Neuronal stem cell (in vitro differentiated cells): ENCODE measurements around the gene ICOS. TPM values are rescaled to one million over a fixed set of nuclear protein-coding genes. Genes with fewer than 3 reads are reported as not detected.

Experiments used
- DNase-seq: peaks from one replicate; pipeline ENCODE4 v3.0.0-alpha.2; 2013; ENCODE audit warnings: low spot score
- H2AFZ ChIP-seq: one replicate; pipeline ENCODE4 v1.6.1; 2013; ENCODE audit warnings: mild to moderate bottlenecking, low read length, inconsistent platforms
- H2AK5ac ChIP-seq: 2 replicates; pipeline ENCODE4 v1.6.1; 2013; ENCODE audit warnings: low read depth, mild to moderate bottlenecking, inconsistent platforms, low read length, moderate library complexity, mixed read lengths
- H2BK120ac ChIP-seq: 2 replicates; pipeline ENCODE4 v1.6.1; 2013; ENCODE audit warnings: low read depth, mild to moderate bottlenecking, inconsistent platforms, low read length, moderate library complexity, mixed read lengths
- H2BK12ac ChIP-seq: one replicate; pipeline ENCODE4 v1.6.1; 2013; ENCODE audit warnings: low read length, inconsistent platforms
- H2BK15ac ChIP-seq: 2 replicates; pipeline ENCODE4 v1.6.1; 2013; ENCODE audit warnings: mild to moderate bottlenecking, low read length, inconsistent platforms, mixed read lengths
- H2BK5ac ChIP-seq: one replicate; pipeline ENCODE4 v1.6.1; 2013; ENCODE audit warnings: inconsistent platforms, mild to moderate bottlenecking, low read length, moderate library complexity
- H3K14ac ChIP-seq: one replicate; pipeline ENCODE4 v1.6.1; 2013; ENCODE audit warnings: low read length, inconsistent platforms
- H3K18ac ChIP-seq: 2 replicates; pipeline ENCODE4 v1.6.1; 2013; ENCODE audit warnings: low read length, inconsistent platforms
- H3K23ac ChIP-seq: 2 replicates; pipeline ENCODE4 v1.6.1; 2013; ENCODE audit warnings: low read depth, mild to moderate bottlenecking, mixed read lengths, low read length, inconsistent platforms; ENCODE audit not compliant: poor library complexity
- H3K27ac ChIP-seq: replicated peaks from 3 replicates; pipeline ENCODE4 v1.5.1; 2013; ENCODE audit warnings: low read length, inconsistent platforms
- H3K27me3 ChIP-seq, 3 experiments: 2 replicates each; pipeline ENCODE4 v1.6.1; 2013; ENCODE audit warnings: low read length in 3 of 3, mild to moderate bottlenecking in 2 of 3, inconsistent platforms in 1 of 3, low read depth in 1 of 3, mixed read lengths in 1 of 3, moderate library complexity in 1 of 3; ENCODE audit not compliant: control insufficient read depth in 3 of 3, insufficient read depth in 3 of 3
- H3K36me3 ChIP-seq, 2 donors: replicated peaks in 1 of 2; 2 replicates each; pipeline ENCODE4 v1.6.1; 2013; ENCODE audit warnings: low read length in 2 of 2; ENCODE audit not compliant: control insufficient read depth in 2 of 2, insufficient read depth in 2 of 2
- H3K4ac ChIP-seq: 2 replicates; pipeline ENCODE4 v1.6.1; 2013; ENCODE audit warnings: inconsistent platforms, mild to moderate bottlenecking, low read length, moderate library complexity
- H3K4me1 ChIP-seq, 2 donors: 1 replicate in 1 of 2; 2 replicates in 1 of 2; pipeline ENCODE4 v1.6.1; 2013; ENCODE audit warnings: low read length in 2 of 2, low read depth in 1 of 2; ENCODE audit not compliant: control insufficient read depth in 2 of 2, insufficient read depth in 1 of 2
- H3K4me2 ChIP-seq: one replicate; pipeline ENCODE4 v1.6.1; 2013; ENCODE audit warnings: mild to moderate bottlenecking, low read length, inconsistent platforms; ENCODE audit not compliant: insufficient read depth, poor library complexity, severe bottlenecking
- H3K4me3 ChIP-seq, 2 donors: 2 replicates each; pipeline ENCODE4 v1.5.1; 2013; ENCODE audit warnings: low read length in 2 of 2, mild to moderate bottlenecking in 2 of 2, inconsistent platforms in 1 of 2, moderate library complexity in 1 of 2
- H3K79me1 ChIP-seq: one replicate; pipeline ENCODE4 v1.6.1; 2013; ENCODE audit warnings: low read depth, mild to moderate bottlenecking, inconsistent platforms, low read length, moderate library complexity
- H3K9ac ChIP-seq: one replicate; pipeline ENCODE4 v1.6.1; 2013; ENCODE audit warnings: mild to moderate bottlenecking, low read depth, low read length, inconsistent platforms; ENCODE audit not compliant: poor library complexity
- H3K9me3 ChIP-seq, 2 donors: replicated peaks in 1 of 2; 2 replicates each; pipeline versions ENCODE3 to v1.6.1; 2013; ENCODE audit warnings: low read length in 2 of 2, mild to moderate bottlenecking in 2 of 2, inconsistent platforms in 1 of 2, low read depth in 1 of 2, mixed read lengths in 1 of 2, moderate library complexity in 1 of 2; ENCODE audit not compliant: control insufficient read depth in 2 of 2, insufficient read depth in 1 of 2
- H4K8ac ChIP-seq: one replicate; pipeline ENCODE4 v1.6.1; 2013; ENCODE audit warnings: low read depth, mild to moderate bottlenecking, inconsistent platforms, low read length, moderate library complexity
- H4K91ac ChIP-seq: one replicate; pipeline ENCODE4 v1.6.1; 2013; ENCODE audit warnings: low read length, low read depth, mild to moderate bottlenecking, inconsistent platforms; ENCODE audit not compliant: poor library complexity
- WGBS, 2 donors: extraction: QIAGEN DNeasy Blood & Tissue Kit; methylation state at CpG; one replicate each; pipeline ENCODE4 v1.1.7; 2013; ENCODE audit warnings: missing lambda C conversion rate in 2 of 2, mixed read lengths in 1 of 2; ENCODE audit not compliant: insufficient read length in 2 of 2, insufficient replicate concordance in 1 of 2; ENCODE audit errors: extremely low coverage in 2 of 2; 5-methylcytosine and 5-hydroxymethylcytosine counted together
- polyA plus RNA-seq, 2 experiments: library from polyadenylated mRNA; stranded (reverse); fragments of 200-250 nt; gene quantifications; one replicate each; pipeline ENCODE4 v1.2.3, GENCODE V29; 2013

Gene ICOS, protein sequence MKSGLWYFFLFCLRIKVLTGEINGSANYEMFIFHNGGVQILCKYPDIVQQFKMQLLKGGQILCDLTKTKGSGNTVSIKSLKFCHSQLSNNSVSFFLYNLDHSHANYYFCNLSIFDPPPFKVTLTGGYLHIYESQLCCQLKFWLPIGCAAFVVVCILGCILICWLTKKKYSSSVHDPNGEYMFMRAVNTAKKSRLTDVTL
- polyA plus RNA-seq (2013, experiment 1 of 2) = not detected
- polyA plus RNA-seq (2013, experiment 2 of 2) = not detected

DNA sequence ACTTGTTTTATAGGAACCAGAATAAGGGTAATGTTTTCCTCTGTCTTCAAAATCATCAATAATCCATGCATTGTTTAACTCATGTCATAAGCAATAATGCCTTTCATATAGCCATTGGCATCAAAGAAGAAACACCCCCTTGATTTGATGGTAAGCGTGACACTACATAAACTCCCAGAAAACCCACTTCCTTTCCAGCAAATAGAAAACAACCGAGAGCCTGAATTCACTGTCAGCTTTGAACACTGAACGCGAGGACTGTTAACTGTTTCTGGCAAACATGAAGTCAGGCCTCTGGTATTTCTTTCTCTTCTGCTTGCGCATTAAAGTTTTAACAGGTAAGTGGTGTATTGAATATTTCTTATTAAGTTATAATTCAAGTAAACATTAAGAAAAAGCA, at the start of gene ICOS:
Gene ICOS, plus strand, starts transcription at position 229 of the 400 bp plus-strand sequence. Its CDS starts 52 bp downstream, at position 281.
- Histone ChIP-seq H3K23ac (no peak within 1 kb of the TSS), H2AK5ac (no peak within 1 kb of the TSS), H3K9ac (no peak within 1 kb of the TSS), H2BK15ac (no peak within 1 kb of the TSS), H4K8ac (no peak within 1 kb of the TSS), H3K27me3 (no peaks in the 10 kb centered on the region), H2BK120ac (no peak within 1 kb of the TSS), H3K4me2 (no peak within 1 kb of the TSS), H3K9me3 (no peaks in the 10 kb centered on the region), H3K18ac (no peak within 1 kb of the TSS), H2BK5ac (no peak within 1 kb of the TSS), H4K91ac (no peak within 1 kb of the TSS), H2AFZ (no peak within 1 kb of the TSS), H3K27ac (no peak within 1 kb of the TSS), H2BK12ac (no peak within 1 kb of the TSS), H3K4ac (no peak within 1 kb of the TSS), H3K36me3 (no peaks in the 10 kb centered on the region), H3K14ac (no peak within 1 kb of the TSS), H3K79me1 (no peaks in the 10 kb centered on the region), H3K4me3 (no peak within 1 kb of the TSS), H3K4me1 (no peaks in the 10 kb centered on the region)
- no peak for DNase-seq
- no CpG with 5 or more reads among the region's 5 CpGs for WGBS, 2 donors

DNA sequence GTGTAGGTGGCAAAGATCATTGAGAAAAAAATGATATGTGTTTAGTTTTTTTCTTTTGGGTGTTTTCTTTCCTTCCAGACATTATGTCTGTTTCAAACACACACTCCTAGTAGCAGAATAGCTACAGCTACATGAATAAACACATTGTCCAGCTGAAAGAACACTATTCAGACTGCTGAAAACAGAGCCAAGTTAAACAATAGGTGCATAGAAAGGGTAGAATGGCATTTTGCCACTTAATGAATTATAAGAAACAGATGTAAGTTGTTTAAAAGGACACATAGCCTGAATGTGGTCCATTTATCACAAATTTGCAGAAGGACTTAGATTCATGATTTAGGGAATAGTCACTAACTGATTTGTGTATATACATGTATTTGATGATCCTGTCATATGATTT, 48.9 kb upstream of the ICOS start:
- Histone ChIP-seq H3K23ac (no peak overlapping the region), H3K79me1 (no peaks in the 10 kb centered on the region), H3K4me1 (peaks cover 0 to 2% of the 10 kb centered on the region in 2 donors), H2BK120ac (no peak overlapping the region), H4K91ac (no peak overlapping the region), H3K9ac (no peak overlapping the region), H3K4me3 (no peak overlapping the region), H2AK5ac (no peak overlapping the region), H3K27ac (no peak overlapping the region), H2BK15ac (no peak overlapping the region), H2BK12ac (no peak overlapping the region), H2AFZ (no peak overlapping the region), H3K4ac (no peak overlapping the region), H3K4me2 (no peak overlapping the region), H3K14ac (no peak overlapping the region), H3K36me3 (no peaks in the 10 kb centered on the region), H3K9me3 (no peaks in the 10 kb centered on the region), H3K18ac (no peak overlapping the region), H4K8ac (no peak overlapping the region), H2BK5ac (no peak overlapping the region), H3K27me3 (no peaks in the 10 kb centered on the region)
- DNase-seq = no peak

DNA sequence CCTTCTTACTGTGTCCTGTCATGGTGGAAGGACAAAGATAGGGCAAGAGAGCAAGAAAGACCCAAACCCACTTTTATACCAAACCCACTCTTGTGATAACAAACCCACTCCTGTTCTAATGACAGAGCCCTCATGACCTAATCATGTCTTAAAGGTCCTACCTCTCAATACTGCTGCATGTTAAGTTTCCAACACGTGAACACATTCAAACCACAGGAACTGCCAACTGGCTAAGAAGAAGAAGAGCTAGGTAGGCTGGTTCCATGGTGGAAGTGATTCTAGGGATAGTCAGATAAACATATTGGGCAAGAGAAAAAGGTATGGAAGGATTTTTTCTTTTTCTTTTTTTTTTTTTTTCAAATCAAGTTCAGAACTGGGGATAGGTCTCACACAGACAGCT, 47.0 kb upstream of the ICOS start:
- no CpG with 5 or more reads among the region's 1 CpG for WGBS, 2 donors
- Histone ChIP-seq H4K8ac (no peak overlapping the region), H3K4me2 (no peak overlapping the region), H3K4me3 (no peak overlapping the region), H3K23ac (no peak overlapping the region), H3K27me3 (no peaks in the 10 kb centered on the region), H2BK5ac (no peak overlapping the region), H3K9ac (no peak overlapping the region), H2BK120ac (no peak overlapping the region), H2AFZ (no peak overlapping the region), H3K9me3 (no peaks in the 10 kb centered on the region), H2BK12ac (no peak overlapping the region), H3K14ac (no peak overlapping the region), H4K91ac (no peak overlapping the region), H3K18ac (no peak overlapping the region), H3K4me1 (peaks cover 0 to 2% of the 10 kb centered on the region in 2 donors), H2BK15ac (no peak overlapping the region), H3K27ac (no peak overlapping the region), H2AK5ac (no peak overlapping the region), H3K4ac (no peak overlapping the region), H3K79me1 (no peaks in the 10 kb centered on the region), H3K36me3 (no peaks in the 10 kb centered on the region)
- no peak for DNase-seq

DNA sequence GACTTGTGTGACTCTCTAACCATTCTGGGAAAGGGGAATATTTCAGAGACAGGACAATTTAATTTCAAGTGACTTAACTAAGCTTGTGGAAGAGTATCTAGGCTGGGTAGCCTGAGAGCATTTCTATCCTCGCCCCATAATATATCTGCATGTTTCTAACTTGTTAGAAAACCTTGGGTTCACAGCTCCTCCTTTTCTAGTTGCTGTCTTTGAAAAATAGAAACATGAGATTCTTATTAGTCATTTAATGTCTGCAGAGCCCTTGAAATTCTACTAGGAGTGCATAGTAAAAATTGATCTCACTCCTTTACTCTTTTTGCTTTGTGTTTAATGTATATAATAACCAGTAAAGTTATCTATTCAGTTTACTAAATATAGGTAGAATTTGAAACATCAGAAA, 46.6 kb upstream of the ICOS start:
- H2BK15ac ChIP-seq = no peak overlapping the region
- no peaks in the 10 kb centered on the region for H3K36me3 ChIP-seq
- no peak overlapping the region for H4K8ac ChIP-seq
- H2BK5ac ChIP-seq = no peak overlapping the region
- H3K27me3 ChIP-seq = no peaks in the 10 kb centered on the region
- no peak overlapping the region for H3K4me3 ChIP-seq
- H3K4me2 ChIP-seq = no peak overlapping the region
- no peak overlapping the region for H2AK5ac ChIP-seq
- no peak overlapping the region for H3K14ac ChIP-seq
- no peak overlapping the region for H3K27ac ChIP-seq
- H2BK120ac ChIP-seq = no peak overlapping the region
- H3K4me1 ChIP-seq = peaks cover 0 to 2% of the 10 kb centered on the region in 2 donors
- no peak overlapping the region for H3K23ac ChIP-seq
- no CpG with 5 or more reads among the region's 1 CpG for WGBS, 2 donors
- no peaks in the 10 kb centered on the region for H3K9me3 ChIP-seq
- no peak overlapping the region for H3K4ac ChIP-seq
- no peak for DNase-seq
- H3K18ac ChIP-seq = no peak overlapping the region
- no peaks in the 10 kb centered on the region for H3K79me1 ChIP-seq
- no peak overlapping the region for H2BK12ac ChIP-seq
- no peak overlapping the region for H2AFZ ChIP-seq
- no peak overlapping the region for H3K9ac ChIP-seq
- no peak overlapping the region for H4K91ac ChIP-seq
